C4-2B (cell line): Measurements from ENCODE around the gene FHOD3.

ENCODE experiments used
- CTCF ChIP-seq: fragments of 450-650 bp; conservative IDR thresholded peaks from 2 replicates; pipeline ENCODE4 v1.5.1; 2017; ENCODE audit warnings: mild to moderate bottlenecking
- ZFX ChIP-seq: fragments of 450-650 bp; IDR thresholded peaks from 2 replicates; pipeline ENCODE4 v1.6.1; 2017

DNA sequence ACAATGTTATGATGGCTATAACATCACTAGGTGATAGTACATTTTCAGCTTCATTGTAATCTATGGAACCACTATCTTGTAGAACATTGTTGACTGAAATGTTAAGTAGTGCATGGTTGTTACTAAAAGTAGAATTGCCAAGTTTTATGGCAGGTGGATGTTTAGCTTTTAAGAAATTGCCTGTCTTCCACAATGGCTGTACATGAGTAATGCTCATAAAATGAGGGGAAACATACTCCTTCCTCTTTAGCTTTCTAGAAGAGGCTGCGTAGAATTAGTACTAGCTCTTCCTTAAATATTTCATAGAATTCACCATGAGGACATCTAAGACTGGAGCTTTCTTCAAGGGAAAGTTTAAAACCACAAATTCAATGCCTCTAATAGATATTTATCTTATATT is 370.3 kb downstream of the FHOD3 start:
- no peak for TF ChIP-seq CTCF
- no peak for TF ChIP-seq ZFX
